NCI-H82 treated with DMSO at 0.1 percent for 48 hours (cell line): ENCODE data around the gene RIMBP2.

Experiments
- DNase-seq: peaks from one replicate; lab custom pipeline; 2025; ENCODE audit not compliant: unreplicated experiment; lab: John Stamatoyannopoulos, UW

The RIMBP2 gene

DNA sequence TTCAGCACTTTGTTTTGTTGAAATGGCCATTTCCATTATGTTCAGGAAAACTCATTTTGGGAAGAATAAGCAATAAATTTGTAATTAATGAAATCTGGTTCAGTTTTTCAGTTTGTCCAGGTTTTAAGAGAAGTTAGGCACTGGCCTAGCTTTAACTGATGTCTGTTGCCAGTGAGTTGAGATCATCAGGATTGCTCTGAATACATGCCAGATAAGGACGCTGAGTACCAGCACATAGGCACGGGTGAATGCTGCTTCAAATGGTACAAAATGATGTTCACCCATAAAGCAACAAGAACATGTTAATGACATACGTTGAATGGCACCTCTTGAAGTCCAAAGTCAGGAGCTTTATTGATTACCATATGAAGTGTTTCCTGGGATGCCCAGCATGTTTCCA lies 331.9 kb downstream of the RIMBP2 start:
- no peak for DNase-seq

- no peak for DNase-seq
Measured at GRCh38 chr12:130382818-130383217, 333.3 kb downstream of the RIMBP2 start.

DNA sequence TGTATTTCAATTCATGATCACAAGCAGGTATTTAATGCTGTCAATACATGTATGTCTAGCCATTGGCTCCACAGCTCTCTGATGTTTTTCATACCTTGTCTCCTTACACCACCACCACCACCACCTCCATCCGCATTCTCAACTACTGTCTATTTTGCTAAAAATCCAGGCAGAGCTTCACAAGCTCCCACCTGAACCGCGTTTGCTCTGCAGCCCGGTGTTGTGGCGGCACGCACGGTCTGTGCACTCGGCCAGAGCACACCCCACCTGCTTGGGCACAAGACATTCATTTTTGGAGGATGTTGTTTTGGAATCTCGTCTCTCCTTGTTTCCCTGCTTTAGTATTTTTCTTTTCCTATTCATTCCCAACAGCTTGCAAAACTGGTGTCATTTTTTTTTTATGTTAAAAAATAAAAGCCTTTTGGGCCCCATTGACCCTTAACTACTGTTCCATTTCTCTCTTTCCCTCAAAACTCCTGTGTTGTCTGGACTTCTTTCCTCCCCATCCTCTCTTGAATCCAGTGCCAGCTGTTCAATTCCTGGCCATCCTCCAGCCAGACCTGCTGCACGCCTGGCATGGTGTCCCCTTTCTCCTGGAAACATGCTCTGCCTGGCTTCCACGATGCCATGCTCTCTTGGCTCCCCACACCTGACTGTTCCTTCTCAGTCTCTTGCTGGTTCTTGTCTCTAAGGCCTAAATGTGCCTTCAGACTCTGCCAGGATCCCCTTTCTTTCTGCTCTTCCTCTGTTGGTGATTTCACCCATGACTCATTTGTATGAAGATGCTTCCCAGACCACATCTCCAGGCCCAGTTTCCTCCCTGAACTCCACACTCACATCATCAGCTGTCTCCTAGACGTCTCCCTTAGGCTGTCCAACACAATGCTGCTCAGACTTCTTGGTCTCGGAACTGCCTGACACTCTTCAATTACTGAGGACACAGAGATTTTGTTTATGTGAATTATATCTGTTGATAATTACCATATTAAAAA lies 340.5 kb downstream of the RIMBP2 start:
- no peak for DNase-seq

- no peak for DNase-seq
Measured at GRCh38 chr12:130374083-130374482, 342.0 kb downstream of the RIMBP2 start.

DNA sequence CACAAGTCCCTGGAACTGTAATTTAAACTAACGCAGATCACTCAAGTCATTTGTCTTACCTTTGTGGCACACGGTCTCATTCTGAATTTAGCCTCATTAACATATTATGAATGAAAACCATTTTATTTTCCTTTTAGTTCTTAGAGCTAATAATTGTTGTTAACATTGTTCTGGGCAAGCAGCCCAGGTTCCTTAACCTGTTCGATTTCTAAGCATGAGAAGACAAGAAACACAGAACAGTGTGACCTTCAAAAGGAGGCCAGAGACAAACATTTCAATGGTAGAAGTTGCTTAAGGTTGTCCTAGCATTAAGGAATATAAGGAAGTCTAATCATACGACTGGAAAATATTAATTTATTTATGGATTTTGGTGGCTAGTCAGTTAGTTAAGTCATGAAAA lies 343.2 kb downstream of the RIMBP2 start:
- DNase-seq, result no peak

GRCh38 chr12:130371296-130371695 lies 344.8 kb downstream of the RIMBP2 start:
- DNase-seq, result no peak

DNA sequence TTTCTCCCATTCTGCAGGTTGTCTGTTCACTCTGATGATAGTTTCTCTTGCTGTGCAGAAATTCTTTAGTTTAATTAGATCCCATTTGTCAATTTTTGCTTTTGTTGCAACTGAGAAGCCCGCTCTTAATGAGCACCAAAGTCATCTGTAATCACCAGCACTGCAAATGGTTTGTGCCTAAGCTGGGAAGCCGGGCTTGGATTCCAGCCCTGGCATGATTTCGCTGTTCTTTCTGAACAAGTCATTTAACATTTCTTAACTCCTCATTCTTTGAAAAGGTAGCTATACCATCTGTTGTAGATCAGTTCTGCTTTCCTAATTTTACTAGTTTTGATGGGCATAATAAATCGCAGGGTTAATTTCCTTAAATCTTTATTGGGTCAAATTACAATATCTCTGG lies 346.3 kb downstream of the RIMBP2 start:
- DNase-seq, result no peak

- DNase-seq, result no peak
Measured at GRCh38 chr12:130367523-130367922, 348.6 kb downstream of the RIMBP2 start.

DNA sequence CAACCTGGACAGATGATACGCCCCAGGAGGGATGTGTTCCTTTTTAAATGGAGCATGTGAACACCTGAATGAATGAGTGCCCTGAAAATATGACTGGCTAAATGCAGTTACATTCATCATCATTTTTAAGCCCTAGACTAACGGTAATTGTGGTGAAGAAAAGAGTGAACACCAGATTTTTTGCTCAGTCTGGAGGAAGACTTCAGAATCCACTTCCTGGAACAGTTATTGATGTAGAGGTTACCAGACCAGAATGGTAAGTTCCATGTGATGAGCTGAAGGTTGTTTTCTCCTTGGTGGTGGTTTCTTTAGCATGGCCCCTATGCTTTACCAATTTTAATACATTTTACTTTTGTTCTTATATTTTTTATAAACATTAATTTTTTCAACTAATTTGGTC lies 349.1 kb downstream of the RIMBP2 start:
- no peak for DNase-seq

DNA sequence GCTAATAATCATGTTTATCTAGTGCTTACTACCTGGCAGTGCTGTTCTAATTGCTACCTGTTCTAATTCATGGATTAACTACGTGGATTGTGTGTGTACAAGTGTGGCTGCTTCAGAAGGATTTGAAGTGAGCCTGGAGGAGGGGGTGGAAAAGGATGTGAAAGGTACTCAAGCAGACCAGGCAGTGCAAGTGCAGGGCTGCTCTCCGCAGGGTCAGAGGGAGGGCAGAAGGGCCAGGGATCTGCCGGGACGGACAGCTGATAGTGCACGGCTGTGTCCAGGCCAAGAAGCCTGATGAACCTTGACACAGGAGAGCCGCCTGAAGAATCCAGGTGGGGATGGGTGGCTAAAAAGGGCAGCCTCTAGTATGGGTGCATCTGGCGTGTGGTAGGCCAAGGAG lies 349.9 kb downstream of the RIMBP2 start:
- DNase-seq, result no peak

GRCh38 chr12:130364578-130364977 lies 351.5 kb downstream of the RIMBP2 start:
- DNase-seq, result no peak

- no peak for DNase-seq
Measured at GRCh38 chr12:130362060-130362459, 354.0 kb downstream of the RIMBP2 start.

GRCh38 chr12:130357729-130358330 lies 358.3 kb downstream of the RIMBP2 start:
- DNase-seq, result no peak

DNA sequence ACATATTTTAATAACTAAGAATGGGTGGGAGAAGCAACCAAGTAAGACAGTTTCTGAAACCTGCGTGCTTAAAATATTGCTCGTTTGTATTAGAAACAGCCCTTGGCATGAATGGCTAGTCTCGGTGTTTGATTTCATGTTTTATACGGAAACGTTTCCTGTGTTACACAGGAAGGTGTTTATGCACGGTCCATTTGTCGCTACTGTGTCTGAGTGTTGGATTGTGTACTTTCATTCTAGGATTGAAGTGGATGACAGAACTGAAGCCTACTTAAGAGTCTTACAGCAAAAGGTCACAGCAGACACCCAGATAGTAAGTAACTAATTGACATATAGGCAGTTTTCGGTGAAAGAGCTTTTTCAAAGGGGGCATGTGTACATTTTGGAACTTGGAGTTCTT lies 358.9 kb downstream of the RIMBP2 start:
- no peak for DNase-seq

DNA sequence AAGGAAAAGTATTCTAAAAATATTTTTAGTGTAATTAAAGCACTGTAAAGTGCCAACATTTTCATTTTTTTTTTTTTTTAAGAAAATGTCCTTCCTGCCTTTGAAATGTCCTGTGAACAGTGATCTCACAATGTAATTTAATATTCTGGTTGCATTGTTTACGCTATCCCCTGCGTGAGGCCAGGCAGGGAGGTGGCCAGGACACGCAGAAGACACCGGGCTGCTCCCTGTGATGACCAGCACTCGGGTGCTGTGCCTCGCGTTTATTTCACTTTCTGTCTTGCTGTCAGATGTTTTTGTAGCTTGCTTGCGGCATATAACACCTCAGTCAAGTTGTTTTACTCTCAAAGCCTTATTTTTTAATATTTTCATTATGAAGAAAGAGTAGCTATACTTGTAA lies 359.9 kb downstream of the RIMBP2 start:
- no peak for DNase-seq

DNA sequence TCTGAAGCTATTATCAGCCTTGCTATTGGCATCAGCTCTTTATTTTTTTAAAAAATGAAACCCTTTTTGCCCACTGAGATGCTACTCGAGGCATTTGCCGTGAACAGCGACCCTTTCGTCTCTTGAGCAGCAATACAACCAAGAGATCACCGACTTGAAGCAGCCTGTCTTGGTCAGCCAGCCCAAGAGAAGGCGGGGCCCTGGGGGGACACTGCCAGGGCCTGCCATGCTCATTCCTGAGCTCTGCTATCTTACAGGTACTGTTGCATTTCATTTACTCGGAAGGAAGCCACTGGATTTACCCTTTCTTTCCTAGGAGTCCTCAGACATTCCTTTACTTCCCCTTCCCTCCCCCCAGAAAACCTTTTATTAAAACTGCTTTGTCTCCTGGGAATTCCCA lies 361.7 kb downstream of the RIMBP2 start:
- no peak for DNase-seq

DNA sequence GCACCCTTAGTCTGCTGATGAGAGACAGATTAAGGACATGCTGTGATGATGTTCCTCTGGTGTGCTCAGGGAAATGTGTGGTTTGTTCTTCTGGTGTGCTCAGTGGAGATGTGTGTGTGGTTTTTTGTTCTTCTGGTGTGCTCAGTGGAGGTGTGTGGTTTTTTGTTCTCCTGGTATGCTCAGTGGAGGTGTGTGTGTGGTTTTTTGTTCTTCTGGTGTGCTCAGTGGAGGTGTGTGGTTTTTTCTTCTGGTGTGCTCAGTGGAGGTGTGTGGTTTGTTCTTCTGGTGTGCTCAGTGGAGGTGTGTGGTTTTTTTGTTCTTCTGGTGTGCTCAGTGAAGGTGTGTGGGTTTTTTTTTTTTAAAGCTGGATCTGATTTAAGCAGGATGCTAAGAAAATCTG lies 363.0 kb downstream of the RIMBP2 start:
- no peak for DNase-seq

DNA sequence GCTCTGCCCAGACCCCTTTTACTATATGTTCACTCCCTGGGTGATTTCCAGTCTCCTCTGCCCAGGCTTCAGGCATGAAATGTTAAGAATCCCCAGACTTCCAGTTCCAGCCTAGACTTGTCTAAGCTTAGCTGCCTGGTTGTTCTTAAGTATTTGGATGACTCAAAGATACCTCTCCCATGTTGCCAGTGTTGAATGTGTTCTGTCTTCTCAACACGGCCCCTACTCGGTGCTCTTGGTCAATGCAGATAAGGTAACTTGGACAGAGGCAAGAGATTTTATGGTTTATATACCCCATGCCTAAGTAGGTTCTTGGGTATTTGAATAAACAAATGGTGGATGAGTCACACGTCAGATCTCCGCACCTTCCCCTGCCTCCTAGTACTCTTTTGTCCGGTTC lies 364.8 kb downstream of the RIMBP2 start:
- no peak for DNase-seq

DNA sequence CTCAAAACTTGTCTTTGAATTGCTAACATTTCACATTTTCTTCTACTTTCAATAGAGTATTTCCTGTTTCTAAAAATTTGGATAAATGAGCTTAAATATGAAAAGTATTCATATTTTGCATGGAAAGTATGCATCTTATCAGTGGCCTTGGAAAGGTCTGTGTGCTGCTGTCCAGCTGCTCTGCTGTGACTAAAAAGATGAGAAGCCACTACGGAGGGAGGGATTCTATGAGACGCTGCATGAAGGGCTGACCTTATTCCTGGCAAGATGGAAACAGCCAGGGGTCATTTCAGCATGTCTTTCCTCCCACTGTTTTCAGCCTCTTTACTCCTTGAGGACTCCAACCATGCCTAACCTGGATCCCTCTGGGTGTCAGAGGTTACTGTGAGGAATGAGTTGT lies 365.4 kb downstream of the RIMBP2 start:
- no peak for DNase-seq

- no peak for DNase-seq
Measured at GRCh38 chr12:130347588-130347987, 368.5 kb downstream of the RIMBP2 start.
